ENCODE measurements around the gene DBNDD1. TPM values are rescaled to one million over a fixed set of nuclear protein-coding genes. Genes with fewer than 3 reads are reported as not detected.

Gene DBNDD1, protein sequence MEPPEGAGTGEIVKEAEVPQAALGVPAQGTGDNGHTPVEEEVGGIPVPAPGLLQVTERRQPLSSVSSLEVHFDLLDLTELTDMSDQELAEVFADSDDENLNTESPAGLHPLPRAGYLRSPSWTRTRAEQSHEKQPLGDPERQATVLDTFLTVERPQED
- total RNA-seq = under 1 TPM; 0.46 to 0.55 TPM

DNA sequence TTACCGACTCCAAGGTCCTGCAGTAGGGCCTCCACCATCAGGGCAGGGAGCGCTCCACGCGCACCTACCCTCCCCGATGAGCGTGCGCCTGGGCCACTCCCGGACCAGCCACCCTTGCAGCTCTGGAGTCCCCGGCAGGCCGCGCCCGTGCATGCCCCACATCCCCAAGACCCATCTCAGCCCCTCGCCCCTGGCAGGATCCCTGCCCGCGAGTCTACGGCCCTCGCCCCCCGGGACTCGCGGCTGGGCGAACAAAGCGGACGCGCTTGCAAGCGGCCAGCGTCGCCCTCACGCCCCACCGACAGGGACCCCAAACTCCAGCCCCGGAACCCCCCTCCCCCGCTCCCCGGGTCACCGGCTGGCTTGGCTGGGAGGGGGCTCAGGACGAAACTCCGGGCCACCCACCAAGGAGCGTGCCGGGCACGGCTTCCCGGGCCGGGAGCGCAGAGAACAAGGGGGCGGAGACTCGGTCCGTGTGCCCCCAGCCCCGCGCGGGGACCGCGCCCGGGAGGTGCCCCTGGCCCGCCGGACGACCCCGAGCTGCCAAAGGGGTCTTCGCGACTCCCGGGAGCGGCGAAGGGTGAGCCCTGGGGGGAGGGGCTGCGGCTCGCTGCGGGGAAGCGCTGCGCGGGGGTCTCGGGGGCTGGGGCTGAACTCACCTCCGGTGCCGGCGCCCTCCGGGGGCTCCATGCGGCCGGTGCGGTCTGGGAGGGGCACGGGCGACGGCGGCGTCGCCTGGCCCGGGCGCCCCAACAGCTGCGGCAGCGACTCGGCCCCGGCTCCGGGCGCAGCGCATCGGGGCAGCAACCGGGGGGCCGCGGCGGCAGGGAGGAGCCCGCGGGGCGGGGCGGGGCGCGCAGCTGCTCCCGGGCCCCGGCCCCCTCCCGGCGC, at the start of gene DBNDD1:
TSS of gene DBNDD1 (minus strand) at position 805 of the 891 bp plus-strand sequence. CDS start at position 690, 115 bp downstream.

Other genes starting within 250 kb of the DBNDD1 start
- gene FANCA, start 202.8 kb downstream of the DBNDD1 start, total RNA-seq = 10 to 100 TPM; 69.3 to 76.2 TPM
- gene SPIRE2, start 191.0 kb downstream of the DBNDD1 start, total RNA-seq = 1 to 10 TPM; 1.3 to 1.5 TPM
- gene TCF25, start 145.9 kb downstream of the DBNDD1 start, total RNA-seq = 100 to 1,000 TPM; 177 to 190 TPM
- gene MC1R, start 100.6 kb downstream of the DBNDD1 start, total RNA-seq = 1 to 10 TPM; 4.7 to 4.9 TPM
- gene TUBB3, start 96.1 kb downstream of the DBNDD1 start, total RNA-seq = under 1 TPM; 0.58 to 0.83 TPM
- gene DEF8, start 70.7 kb downstream of the DBNDD1 start, total RNA-seq = 10 to 100 TPM; 38.0 to 40.8 TPM
- gene PRDM7, start 57.9 kb upstream of the DBNDD1 start, total RNA-seq = not detected